HG02885 (cell line): ENCODE measurements around the gene RBM47.

ENCODE experiments used
- ATAC-seq: cut with Tn5 transposase; IDR thresholded peaks from one replicate; pipeline ENCODE4 v1.9.1; 2021; ENCODE audit warnings: mild to moderate bottlenecking; ENCODE audit not compliant: unreplicated experiment, poor library complexity

Gene RBM47

DNA sequence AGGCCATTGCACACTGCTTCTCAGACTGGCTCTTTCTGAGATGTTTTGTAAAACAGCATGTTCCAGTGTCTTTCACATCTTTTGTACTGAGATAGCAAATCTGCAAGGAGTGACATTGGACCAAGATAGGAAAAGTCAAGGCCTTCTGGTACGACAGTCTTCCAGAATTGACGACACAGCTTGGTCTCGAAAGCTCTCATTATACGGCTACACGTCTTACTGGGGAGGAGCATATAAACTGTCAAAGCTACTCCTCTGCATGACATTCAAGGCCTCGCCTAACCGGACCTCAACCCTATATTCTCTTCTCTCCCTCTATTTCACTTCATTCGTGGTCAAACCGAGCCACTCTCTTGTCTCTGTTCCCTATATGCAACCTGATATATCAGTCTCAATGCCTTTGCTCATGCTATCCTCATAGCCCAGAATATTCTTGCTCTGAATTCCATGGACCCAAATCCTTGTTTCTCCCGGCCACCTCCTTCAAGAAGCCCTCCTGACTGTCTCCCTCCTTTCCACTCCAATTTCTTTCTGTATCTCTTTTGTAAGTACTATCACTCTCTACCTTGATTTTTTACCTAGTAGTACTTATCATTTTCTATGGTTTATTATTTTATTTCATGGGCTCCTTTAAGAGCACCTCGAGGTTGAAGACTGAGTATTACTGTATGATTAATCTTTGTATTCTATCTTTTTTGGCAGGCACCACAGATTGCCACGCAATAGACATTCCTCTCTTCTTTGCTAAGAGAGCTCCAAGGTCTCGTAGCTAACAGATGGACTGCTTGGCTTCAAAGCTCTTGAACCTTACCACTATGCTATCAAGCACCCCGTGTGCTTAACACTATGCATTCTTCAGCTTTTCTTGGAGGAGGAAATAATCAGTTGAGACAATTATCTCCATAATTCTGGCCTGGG, 35.1 kb downstream of the RBM47 start:
- no peak for ATAC-seq

DNA sequence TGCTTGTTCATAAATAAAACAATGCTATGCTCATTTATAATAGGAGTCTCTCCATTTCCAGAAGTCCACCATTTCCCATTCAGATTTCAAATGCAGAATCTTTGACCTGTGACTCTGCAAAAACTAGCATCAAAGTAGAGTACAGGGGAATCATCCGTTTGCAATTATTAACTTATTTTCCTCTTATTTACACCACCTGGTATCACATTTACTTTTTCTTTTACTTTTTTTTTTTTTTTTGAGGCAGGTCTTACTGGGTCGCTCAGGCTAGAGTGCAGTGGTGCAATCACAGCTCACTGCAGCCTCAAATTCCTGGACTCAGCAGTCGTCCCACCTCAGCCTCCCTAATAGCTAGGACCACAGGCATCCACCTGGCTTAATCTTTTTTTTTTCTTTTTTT, 37.6 kb downstream of the RBM47 start:
- no peak for ATAC-seq

DNA sequence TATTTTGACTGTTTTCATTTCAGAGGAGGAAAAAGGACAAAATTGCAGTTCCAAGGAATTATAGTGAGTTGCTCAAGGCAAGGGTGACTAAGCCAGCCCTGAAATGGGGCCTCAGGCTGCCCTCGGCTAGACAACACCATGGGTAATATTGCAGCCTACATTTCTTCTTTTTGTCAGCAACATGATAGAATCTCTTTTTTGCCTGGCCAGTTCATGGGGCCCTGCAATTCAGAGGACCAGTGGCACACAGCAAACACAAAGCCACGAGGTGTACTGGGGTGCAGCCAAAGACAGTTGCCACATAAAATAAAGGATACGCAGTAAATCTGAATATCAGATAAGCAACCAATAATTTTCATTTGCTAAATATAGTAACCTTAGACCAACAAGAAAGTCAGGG, 41.8 kb downstream of the RBM47 start:
- no peak for ATAC-seq

DNA sequence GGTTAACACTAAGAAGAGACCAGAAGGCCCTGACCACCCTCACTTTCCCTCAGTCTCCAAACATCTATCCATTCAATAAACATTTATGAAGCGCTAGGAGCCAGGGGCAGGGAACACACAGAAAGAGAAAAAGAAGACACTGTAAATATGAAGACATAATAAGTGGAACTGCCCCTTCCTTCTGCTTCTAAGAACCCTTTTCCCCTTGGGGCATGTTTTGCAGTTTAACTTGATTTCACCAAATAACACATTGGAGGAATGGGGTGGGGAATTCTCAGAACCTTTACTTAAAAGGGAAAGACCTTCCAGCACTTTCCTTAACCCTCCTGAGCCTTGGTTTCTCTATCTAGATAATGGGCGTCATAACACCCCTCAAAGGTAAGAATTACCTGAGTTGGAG, 42.3 kb downstream of the RBM47 start:
- ATAC-seq = no peak

DNA sequence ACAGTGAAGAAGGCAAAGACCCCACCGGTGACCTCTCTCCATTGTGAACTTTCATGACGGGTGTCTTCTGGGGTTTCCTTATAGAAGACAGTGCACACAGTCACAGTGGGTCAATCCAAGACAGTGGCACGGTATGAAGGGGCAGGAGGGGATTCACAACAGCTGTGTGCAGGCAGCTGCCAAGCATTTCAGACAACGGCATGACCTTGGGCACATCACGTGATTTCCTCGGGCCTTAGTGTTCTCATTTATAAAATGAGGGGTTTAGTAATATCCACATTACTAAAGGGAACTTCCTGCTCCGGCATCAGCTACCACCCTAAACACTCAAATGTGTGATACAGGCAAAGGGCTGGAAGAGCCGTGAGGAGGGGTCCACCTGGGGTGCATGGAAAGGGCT, 42.9 kb downstream of the RBM47 start:
- ATAC-seq = no peak

DNA sequence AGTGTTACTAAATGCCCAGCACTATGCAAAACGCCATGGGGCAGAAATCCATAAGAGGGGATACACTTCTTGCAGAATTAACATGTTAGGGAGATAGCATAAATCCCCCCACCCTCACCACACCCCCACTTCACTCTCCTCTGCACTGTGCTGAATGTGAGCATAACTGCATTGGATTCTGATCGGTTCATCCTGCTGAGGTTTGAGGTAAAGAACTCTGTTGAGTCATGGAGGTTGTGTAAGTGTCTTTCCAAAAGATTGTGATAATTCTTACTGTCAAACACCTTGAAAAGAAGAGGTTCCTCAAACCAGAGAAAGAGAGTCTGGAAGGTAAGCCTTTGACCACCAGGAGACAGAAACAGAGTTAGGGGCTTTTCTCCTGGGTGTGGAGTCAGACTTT, 43.6 kb downstream of the RBM47 start:
- no peak for ATAC-seq

DNA sequence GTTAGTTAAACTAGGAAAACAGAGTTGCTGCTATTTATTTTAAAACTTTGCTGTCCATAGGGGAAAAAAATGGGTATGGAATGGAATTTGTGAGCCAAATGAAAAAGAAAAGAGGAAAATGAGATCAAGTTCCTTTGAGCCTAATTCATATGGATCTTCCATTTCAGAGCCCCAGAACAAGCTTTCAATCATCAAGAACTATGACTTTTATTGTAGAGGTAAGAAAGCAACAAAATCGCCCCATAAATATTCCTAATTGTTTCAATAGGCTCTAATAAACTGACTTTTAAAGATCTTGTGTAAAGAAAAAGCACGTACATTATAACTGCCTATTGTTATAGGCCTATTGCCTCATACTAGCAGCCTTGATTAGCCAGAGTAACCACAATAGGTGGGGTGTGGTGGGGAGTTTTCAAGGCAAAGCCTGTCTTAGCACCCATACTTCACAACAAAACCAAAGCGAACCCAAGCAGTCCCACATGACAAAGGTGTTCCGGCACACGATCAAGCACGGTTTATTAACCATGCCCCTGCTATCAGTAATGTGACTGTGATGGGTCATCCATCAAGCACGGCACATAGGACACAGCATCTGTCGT, 44.4 kb downstream of the RBM47 start:
- ATAC-seq = no peak

DNA sequence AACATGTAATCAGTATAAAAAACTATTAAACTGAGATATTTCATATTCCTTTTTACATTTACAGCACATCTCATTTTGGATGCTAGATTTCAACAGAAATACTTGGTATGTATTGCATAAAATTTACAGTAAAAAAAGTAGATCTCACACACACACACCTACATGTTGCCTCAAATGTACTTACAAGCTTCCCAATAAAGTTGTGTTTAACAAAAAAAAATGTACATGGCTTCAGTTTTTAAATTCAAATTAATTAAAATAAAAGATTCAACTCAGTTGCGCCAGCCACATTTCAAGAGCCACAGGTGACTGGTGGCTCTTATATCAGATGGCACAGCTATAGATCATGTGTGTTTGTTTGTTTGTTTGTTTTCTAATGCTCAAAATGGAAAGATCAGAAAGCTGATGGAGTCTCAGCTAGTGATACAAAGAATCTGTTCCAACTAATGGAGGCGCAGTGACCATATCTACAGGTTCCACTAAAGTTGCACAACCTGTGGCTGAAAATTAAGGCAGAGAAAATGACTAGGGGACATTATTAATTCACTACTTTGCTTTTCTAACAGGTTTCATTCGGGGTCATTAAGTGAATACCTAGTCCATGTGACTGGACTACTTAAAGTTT, 45.0 kb downstream of the RBM47 start:
- ATAC-seq = no peak

DNA sequence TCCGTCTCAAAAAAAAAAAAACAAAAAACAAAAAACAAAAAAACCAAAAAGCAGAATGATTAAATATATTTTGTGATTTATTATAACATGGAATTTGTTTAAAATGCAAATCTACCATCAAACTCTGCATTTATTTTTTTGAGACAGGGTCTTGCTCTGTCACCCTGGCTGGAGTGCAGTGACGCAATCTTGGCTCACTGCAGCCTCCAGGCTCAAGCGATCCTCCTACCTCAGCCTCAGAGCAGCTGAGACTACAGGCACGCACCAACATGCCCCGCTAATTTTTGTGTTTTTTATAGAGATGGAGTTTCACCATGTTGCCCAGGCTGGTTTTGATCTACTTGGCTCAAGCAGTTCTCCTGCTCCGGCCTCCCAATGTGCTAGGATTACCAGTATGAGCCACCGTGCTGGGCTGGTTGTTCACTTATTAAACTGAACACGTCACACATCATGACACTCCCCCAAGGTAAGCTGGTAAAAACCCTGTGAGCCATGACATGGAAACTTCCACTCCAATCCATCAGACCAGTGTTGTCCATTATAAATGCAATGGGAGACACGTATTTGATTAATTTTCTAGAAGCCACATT, 45.7 kb downstream of the RBM47 start:
- ATAC-seq = no peak

DNA sequence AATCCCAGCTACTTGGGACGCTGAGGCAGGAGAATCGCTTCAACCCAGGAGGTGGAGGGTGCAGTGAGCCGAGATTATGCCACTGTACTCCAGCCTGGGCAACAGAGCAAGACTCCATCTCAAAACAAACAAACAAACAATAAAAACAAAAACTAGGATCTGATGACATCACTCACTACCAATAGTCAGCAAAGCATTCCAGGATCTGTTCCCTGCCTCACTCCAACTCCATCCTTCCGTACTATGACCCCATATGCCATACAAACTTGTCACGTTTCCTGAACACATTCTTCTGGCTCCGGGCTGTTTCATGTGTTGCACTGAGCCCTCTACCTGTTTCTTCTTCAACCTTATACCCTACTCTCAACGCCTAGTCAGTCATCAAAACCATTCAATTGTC, 47.3 kb downstream of the RBM47 start:
- ATAC-seq = no peak

DNA sequence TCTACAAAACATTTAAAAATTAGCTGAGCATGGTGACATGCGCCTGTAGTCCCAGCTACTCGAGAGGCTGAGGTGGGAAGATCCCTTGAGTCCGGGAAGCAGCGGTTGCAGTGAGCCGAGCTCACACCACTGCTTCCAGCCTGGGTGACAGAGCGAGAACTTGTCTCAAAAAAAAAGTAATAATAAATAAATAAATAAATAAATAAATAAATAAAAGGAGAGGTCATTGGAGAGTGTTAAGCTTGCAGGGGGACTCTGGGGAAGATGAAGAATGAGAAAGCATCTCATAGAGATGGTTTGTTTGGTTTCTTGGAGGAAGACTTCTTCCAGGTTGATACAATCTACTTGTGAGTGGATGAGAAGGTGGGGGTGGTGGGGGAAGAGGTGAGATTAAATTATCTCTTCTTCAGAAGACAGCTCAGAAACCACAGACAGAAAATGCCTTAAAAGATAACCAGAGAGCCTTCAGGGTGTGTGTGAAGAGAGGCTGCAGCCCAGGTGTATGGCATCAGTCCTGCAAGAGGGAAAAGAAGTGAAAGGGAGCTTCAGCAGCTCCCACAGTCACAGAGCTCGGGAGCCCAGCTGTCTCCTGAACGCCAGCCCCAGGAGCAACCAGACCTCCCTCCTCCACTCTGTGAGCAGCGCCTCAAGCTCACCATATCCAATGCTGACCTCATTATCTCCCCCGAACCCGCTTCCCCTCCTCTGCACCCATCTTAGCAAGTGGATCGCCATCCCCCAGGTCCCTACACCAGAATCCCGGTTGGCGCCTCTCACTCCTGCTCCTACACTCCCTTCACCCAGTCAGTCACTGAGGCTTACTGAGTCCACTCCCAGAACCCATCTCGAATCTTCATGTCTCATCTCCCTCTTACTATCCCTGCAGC, 48.2 kb downstream of the RBM47 start:
- no peak for ATAC-seq

DNA sequence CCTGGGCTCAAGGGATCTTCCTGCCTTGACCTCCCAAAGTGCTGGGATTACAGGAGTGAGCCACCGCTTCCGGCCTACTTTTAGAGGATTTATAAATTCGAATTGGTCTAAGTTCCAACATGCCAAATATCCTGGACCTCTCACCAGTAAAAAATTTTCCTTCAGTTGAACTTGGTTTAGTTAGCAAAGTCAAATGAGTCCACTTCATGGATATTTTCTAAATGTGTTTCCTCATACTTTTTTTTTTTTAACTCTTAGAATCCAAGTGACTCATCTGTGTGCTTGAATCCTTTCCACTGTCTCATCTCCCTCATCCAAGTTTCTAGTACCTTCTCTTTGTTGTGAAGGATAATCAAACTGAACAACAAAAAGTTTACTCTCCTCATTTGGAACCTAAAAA, 49.7 kb downstream of the RBM47 start:
- ATAC-seq = no peak

DNA sequence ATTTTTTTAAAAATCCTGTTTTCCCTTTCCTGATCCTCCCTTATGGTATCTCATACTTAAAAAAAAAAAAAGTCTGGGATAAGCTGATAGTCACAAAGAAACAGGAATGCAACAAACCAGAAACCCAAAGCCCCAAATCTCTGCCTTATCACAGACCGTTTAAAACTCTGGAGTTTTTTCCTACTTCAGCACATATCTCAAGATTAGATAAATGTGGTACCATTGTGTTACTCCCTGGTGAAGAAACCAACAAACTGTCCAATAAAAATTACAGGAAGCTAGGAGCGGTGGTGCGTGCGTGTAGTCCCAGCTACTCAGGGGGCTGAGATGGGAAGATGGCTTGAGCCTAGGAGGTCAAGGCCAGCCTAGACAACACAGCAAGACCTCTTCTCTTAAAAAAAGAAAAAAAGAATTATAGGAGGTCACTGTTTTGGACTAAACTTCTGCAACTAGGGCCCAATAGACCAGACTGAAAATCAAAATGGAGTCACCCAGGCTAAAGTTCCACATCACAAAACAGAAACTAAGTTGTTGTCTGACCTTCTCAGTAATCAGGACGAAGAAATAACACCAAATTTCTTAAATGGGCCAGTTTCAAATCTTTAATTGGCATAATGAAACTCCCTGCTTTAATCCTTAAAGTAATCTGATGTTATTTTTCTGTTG, 51.9 kb downstream of the RBM47 start:
- ATAC-seq = no peak

DNA sequence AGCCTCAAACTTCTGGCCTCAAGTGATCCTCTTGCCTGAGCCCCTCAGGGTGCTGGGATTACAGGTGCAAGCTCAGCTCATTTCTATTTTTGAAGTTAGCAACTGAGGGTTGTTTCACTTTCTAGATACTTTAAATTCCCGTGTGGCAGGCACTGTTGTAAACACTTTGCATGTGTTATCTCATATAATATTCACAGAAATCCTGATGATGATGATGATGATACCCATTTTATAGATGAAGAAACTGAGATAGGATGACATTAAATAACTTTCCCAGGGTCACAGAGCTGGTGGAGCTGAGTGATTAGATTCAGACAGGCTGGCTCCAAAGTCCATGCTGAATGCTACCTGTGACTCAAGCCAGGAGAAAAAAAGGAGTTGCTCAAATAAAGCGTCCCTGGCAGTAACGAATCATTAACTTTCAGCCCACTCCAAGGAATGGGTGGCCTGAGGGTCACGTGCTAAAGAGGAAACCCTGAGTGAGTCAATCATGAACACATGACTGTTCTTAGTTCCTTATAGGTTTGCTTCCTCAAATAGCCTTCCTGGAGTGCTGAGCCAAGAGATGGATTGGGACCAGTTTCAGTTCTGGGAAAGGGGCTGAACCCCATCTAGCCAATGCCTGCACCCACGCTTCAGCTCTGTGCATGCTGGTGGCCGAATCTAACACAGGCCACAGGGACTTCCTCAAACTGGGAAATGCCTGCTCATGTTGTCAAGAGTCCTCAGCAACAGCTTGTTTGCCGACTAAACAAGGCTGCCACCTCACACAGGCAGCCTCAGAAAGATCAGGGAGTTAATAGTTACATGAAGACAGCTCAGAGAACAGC, 52.8 kb downstream of the RBM47 start:
- ATAC-seq = peak; percentile 72

DNA sequence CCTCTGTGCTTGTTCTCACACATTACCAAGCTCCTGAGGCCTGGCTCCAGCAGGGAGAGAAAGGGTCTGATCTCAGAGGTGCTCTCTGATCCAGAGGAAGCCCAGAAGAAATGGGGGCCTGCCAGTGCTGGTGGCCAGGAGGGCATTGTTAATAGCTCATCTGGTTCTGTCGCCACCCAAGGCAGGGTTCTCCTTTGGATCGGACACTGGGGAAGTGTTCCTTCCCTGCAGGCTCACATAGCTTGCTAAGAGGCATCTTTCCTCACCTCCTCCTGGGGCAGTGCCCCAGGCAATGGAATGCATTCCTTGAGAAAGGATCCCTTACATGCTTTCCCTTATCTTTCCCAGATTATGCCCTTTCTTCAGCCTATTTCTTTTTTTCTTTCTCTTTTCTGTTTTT, 53.8 kb downstream of the RBM47 start:
- ATAC-seq = no peak

DNA sequence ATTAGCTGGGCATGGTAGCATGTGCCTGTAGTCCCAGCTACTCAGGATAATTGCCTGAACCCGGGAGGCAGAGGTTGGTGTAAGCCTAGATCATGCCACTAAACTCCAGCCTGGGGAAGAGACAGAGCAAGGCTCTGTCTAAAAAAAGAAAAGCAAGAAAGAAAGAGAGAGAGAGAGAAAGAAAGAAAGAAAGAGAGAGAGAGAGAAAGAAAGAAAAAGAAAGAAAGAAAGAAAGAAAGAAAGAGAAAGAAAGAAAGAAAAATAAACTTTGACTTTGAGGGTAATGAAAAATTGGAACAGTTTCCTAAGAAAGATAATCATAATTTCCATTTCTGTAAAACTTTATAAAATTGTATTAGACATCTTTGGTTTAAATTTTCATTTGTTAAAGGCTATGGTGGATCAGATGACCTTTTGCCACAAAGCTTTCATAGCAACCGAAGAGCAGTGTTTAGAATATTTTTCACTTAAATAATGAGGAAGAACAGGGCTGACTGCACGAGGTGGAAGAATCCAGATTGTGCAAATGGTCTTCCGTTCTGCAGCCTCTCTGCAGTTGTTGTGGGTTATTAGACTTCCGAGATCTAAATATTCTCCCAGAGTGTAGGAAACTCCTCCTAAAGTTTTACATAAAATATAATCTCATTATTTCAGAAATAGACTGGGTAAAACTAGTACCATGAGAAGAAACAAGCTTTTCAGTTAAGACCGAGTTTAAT, 55.9 kb downstream of the RBM47 start:
- ATAC-seq = no peak

DNA sequence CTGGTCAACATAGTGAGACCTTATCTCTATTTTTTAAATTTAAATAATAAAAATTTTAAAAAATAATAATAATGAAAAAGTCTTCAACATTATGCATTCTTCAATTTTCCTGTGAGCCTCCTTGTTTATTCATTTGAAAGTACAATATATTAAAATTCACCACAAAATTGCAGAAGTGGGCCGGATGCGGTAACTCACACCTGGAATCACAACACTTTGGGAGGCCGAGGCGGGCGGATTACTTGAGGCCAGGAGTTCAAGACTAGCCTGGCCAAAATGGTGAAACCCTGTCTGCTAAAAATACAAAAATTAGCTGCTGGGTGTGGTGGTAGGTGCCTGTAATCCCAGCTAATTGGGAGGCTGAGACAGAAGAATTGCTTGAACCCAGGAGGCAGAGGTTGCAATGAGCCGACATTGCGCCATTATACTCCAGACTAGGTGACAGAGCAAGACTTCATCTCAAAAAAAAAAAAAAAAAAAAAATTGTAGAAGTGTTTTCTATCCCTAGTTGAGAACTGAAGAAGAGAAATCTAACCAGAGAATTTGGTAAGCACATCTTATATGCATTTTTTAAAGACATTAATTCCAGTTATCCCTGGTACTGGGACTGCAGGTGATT, 56.9 kb downstream of the RBM47 start:
- ATAC-seq = no peak

DNA sequence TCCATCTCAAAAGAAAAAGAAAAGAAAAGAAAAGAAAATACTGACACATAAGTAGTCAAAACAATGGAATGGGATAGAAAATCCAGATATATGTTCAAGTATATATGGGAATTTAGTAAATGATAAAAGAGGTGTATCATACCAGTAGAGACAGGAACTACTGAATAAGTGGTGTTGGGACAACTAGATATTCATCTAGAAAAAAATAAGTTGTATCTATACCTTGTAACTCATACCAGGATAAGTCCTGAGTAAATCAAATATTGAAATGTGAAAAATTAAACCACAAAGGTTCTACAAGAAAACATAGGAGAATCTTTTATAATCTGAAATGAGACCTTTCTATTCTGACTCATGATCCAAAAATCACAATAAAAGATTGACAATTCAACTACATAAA, 58.5 kb downstream of the RBM47 start:
- ATAC-seq = no peak
